C4-2B (cell line): ENCODE data around the gene NCCRP1.

Source experiments
- CTCF ChIP-seq: fragments of 450-650 bp; conservative IDR thresholded peaks from 2 replicates; pipeline ENCODE4 v1.5.1; 2017; ENCODE audit warnings: mild to moderate bottlenecking
- ZFX ChIP-seq: fragments of 450-650 bp; IDR thresholded peaks from 2 replicates; pipeline ENCODE4 v1.6.1; 2017

GRCh38 chr19:39160889-39161672, 35.7 kb upstream of the NCCRP1 start:
- TF ChIP-seq CTCF (no peak), ZFX (no peak)
